HCT116 (cell line): ENCODE results near the gene CLCN4. TPM values are rescaled to one million over a fixed set of nuclear protein-coding genes. Genes with fewer than 3 reads are reported as not detected.

Experiments
- ATAC-seq: fragments of 200-7000 bp; cut with Tn5 transposase; 2 replicates; pipeline ENCODE4 v1.9.1; 2020; ENCODE audit warnings: mild to moderate bottlenecking, moderate library complexity
- BruUV-seq: library from RNA; stranded (reverse); fragments of 400-500 nt; replicated peaks from 2 replicates; lab custom pipeline; 2021; lab: Mats Ljungman, UMichigan
- CTCF ChIA-PET: fragments of 300-600 bp; sonication (Branson Sonifier 250); formaldehyde crosslinking; loops from one replicate; lab custom pipeline; 2021; ENCODE audit warnings: antibody characterized with exemption; lab: Charles Lee
- POLR2A ChIA-PET: fragments of 300-600, 350-600 bp; sonication (Branson Sonifier 250); formaldehyde crosslinking; loops from one replicate; lab custom pipeline; 2021; ENCODE audit warnings: antibody characterized with exemption; lab: Charles Lee
- RAD21 ChIA-PET, 2 experiments: fragments of 300-600 bp; sonication (Branson Sonifier 250); formaldehyde crosslinking; loops; one replicate each; lab custom pipeline; 2023; ENCODE audit warnings: low total read pairs in 2 of 2; ENCODE audit not compliant: uncharacterized antibody in 2 of 2, unreplicated experiment in 2 of 2, low non-redundant PET in 1 of 2; lab: Charles Lee
- DNase-seq: peaks from one replicate; pipeline ENCODE4 v3.0.0-alpha.2; 2010; ENCODE audit warnings: low read depth, low spot score
- H2AFZ ChIP-seq: fragments of 200-600 bp; shearing (Covaris generic), sonication (generic); 2 replicates; pipeline ENCODE4 v1.6.1; 2017; ENCODE audit warnings: low read depth, mixed run types, mixed read lengths, antibody characterized with exemption, low read length; ENCODE audit not compliant: poor library complexity, severe bottlenecking
- H3K27ac ChIP-seq: 2 replicates; pipeline ENCODE4 v1.5.1; 2012; ENCODE audit warnings: low read depth, low read length
- H3K27me3 ChIP-seq: fragments of 200-600 bp; sonication (generic); 2 replicates; pipeline ENCODE4 v1.6.1; 2016; ENCODE audit warnings: mixed run types, low read length, mixed read lengths; ENCODE audit not compliant: insufficient read depth
- H3K36me3 ChIP-seq, 2 experiments: fragments of 200-500 bp in 1 of 2; fragments of 200-600 bp in 1 of 2; sonication (Bioruptor generic) in 1 of 2; sonication (generic) in 1 of 2; 2 replicates each; pipeline versions ENCODE4 v1.5.1 to v1.6.1; 2014 to 2016; ENCODE audit warnings: low read length in 2 of 2, inconsistent platforms in 1 of 2, mixed read lengths in 1 of 2, mixed run types in 1 of 2; ENCODE audit not compliant: insufficient read depth in 2 of 2, control insufficient read depth in 1 of 2
- H3K4me1 ChIP-seq, 2 experiments: fragments of 200-600 bp in 1 of 2; sonication (generic) in 1 of 2; 2 replicates each; pipeline versions ENCODE4 v1.5.1 to v1.6.1; 2012 to 2017; ENCODE audit warnings: low read length in 2 of 2, inconsistent platforms in 1 of 2, mild to moderate bottlenecking in 1 of 2, mixed read lengths in 1 of 2, mixed run types in 1 of 2, moderate library complexity in 1 of 2; ENCODE audit not compliant: insufficient read depth in 2 of 2, control insufficient read depth in 1 of 2
- H3K4me2 ChIP-seq: fragments of 200-600 bp; sonication (generic); 2 replicates; pipeline ENCODE4 v1.6.1; 2017; ENCODE audit warnings: mixed run types, low read length, mixed read lengths
- H3K4me3 ChIP-seq, 2 experiments: fragments of 200-600 bp in 1 of 2; sonication (generic) in 1 of 2; replicated peaks in 1 of 2; 2 replicates each; pipeline ENCODE4 v1.5.1; 2011 to 2016; ENCODE audit warnings: low read length in 2 of 2, control low read depth in 1 of 2, low read depth in 1 of 2, mild to moderate bottlenecking in 1 of 2, mixed read lengths in 1 of 2, mixed run types in 1 of 2
- H3K79me2 ChIP-seq: fragments of 200-600 bp; sonication (generic); 2 replicates; pipeline ENCODE4 v1.6.1; 2017; ENCODE audit warnings: mild to moderate bottlenecking, mixed run types, low read length, moderate library complexity, mixed read lengths; ENCODE audit not compliant: insufficient read depth
- H3K9ac ChIP-seq: fragments of 200-600 bp; sonication (generic); 2 replicates; pipeline ENCODE4 v1.6.1; 2016; ENCODE audit warnings: low read length, mixed read lengths
- H3K9me2 ChIP-seq: fragments of 200-600 bp; sonication (generic), shearing (Covaris generic); 2 replicates; pipeline ENCODE4 v1.6.1; 2017; ENCODE audit warnings: mixed run types, mild to moderate bottlenecking, moderate library complexity; ENCODE audit not compliant: insufficient read depth
- H3K9me3 ChIP-seq, 2 experiments: fragments of 200-500 bp in 1 of 2; fragments of 200-600 bp in 1 of 2; sonication (Bioruptor generic) in 1 of 2; sonication (generic) in 1 of 2; 2 replicates each; pipeline ENCODE4 v1.6.1; 2014 to 2017; ENCODE audit warnings: low read length in 2 of 2, mixed read lengths in 2 of 2, inconsistent platforms in 1 of 2, low read depth in 1 of 2, mild to moderate bottlenecking in 1 of 2, mixed run types in 1 of 2, moderate library complexity in 1 of 2; ENCODE audit not compliant: control insufficient read depth in 1 of 2, insufficient read depth in 1 of 2
- H4K20me1 ChIP-seq: fragments of 200-600 bp; sonication (generic), shearing (Covaris generic); 2 replicates; pipeline ENCODE4 v1.6.1; 2017; ENCODE audit warnings: mixed run types, mild to moderate bottlenecking, moderate library complexity; ENCODE audit not compliant: insufficient read depth
- CBX3 ChIP-seq: IDR thresholded peaks from 2 replicates; pipeline ENCODE4 v1.6.1; 2012; ENCODE audit warnings: low read depth
- CEBPB ChIP-seq: IDR thresholded peaks from 2 replicates; pipeline ENCODE4 v1.6.1; 2012; ENCODE audit warnings: low read depth
- CTCF ChIP-seq, 3 experiments: fragments of 200-600 bp in 1 of 3; sonication (generic) in 1 of 3; IDR thresholded peaks in 2 of 3; conservative IDR thresholded peaks in 1 of 3; 2 replicates each; pipeline ENCODE4 v1.5.1; 2012 to 2017; ENCODE audit warnings: low read depth in 2 of 3, low read length in 2 of 3, antibody characterized with exemption in 1 of 3, borderline replicate concordance in 1 of 3, control low read depth in 1 of 3, mild to moderate bottlenecking in 1 of 3, mixed read lengths in 1 of 3, mixed run types in 1 of 3, moderate library complexity in 1 of 3; ENCODE audit not compliant: insufficient read depth in 1 of 3
- EZH2 ChIP-seq: fragments of 200-600 bp; sonication (generic); IDR thresholded peaks from 2 replicates; pipeline ENCODE4 v1.6.1; 2017; ENCODE audit warnings: antibody characterized with exemption, mixed run types
- FOSL1 ChIP-seq: IDR thresholded peaks from 2 replicates; pipeline ENCODE4 v1.6.1; 2012; ENCODE audit warnings: low read depth
- JUND ChIP-seq: IDR thresholded peaks from 2 replicates; pipeline ENCODE4 v1.6.1; 2012
- POLR2A ChIP-seq: IDR thresholded peaks from 2 replicates; pipeline ENCODE4 v1.7.0; 2011; ENCODE audit warnings: borderline replicate concordance; ENCODE audit not compliant: insufficient read depth, insufficient read length; ENCODE audit errors: extremely low read depth
- POLR2AphosphoS5 ChIP-seq: IDR thresholded peaks from 2 replicates; pipeline ENCODE4 v1.6.1; 2011; ENCODE audit warnings: mild to moderate bottlenecking, low read depth, low read length, moderate library complexity
- RAD21 ChIP-seq: IDR thresholded peaks from 2 replicates; pipeline ENCODE4 v1.6.1; 2012; ENCODE audit warnings: low read depth, mild to moderate bottlenecking
- SIN3A ChIP-seq: IDR thresholded peaks from 2 replicates; pipeline ENCODE4 v1.6.1; 2012; ENCODE audit warnings: low read depth
- SP1 ChIP-seq: IDR thresholded peaks from 2 replicates; pipeline ENCODE4 v1.6.1; 2012; ENCODE audit warnings: low read depth
- TCF7L2 ChIP-seq: IDR thresholded peaks from 2 replicates; pipeline ENCODE4 v1.7.0; 2011; ENCODE audit warnings: borderline replicate concordance, inconsistent platforms; ENCODE audit not compliant: insufficient read depth, insufficient read length; ENCODE audit errors: extremely low read depth
- YY1 ChIP-seq: IDR thresholded peaks from 2 replicates; pipeline ENCODE4 v1.6.1; 2011; ENCODE audit warnings: low read length, low read depth, moderate library complexity, mild to moderate bottlenecking; ENCODE audit not compliant: insufficient replicate concordance; ENCODE audit errors: extremely low read depth
- ZFX ChIP-seq: fragments of 450-650 bp; IDR thresholded peaks from 2 replicates; pipeline ENCODE4 v1.6.1; 2017
- ZNF274 ChIP-seq: fragments of 200-500 bp; sonication (Bioruptor generic); IDR thresholded peaks from 2 replicates; pipeline ENCODE4 v1.6.1; 2014; ENCODE audit warnings: mild to moderate bottlenecking, low read depth, low read length, inconsistent platforms
- intact Hi-C: fragments of 100-400 bp; cut with micrococcal nuclease; formaldehyde crosslinking; loops from 2 replicates; pipeline ENCODE4 v1.10.0; 2022
- total RNA-seq: library from RNA; stranded (reverse); gene quantifications from one replicate; pipeline ENCODE4 v1.2.1, GENCODE V29; 2021; ENCODE audit not compliant: unreplicated experiment
- TF ChIP-seq, protein P1 (sequence below): IDR thresholded peaks from 2 replicates; pipeline ENCODE4 v1.6.1; 2012

The CLCN4 gene
- total RNA-seq, 1 experiment from 2014 or later: 3.1 TPM

- ATAC-seq (no peak), DNase-seq (no peak)
- H3K27ac ChIP-seq: no peak overlapping the region
- H3K9ac ChIP-seq: no peak overlapping the region
- no peak overlapping the region for H2AFZ ChIP-seq
- H3K4me2 ChIP-seq: no peak overlapping the region
- POLR2A ChIA-PET: no interaction called here
- no peaks in the 10 kb centered on the region for H4K20me1 ChIP-seq
- CTCF ChIA-PET: no interaction called here
- TF ChIP-seq ZNF274 (no peak), POLR2A (no peak), JUND (no peak), CEBPB (no peak), RAD21 (no peak), EZH2 (no peak), POLR2AphosphoS5 (no peak), SP1 (no peak), FOSL1 (no peak), SIN3A (no peak), CBX3 (no peak), CTCF (IDR thresholded peaks at IDR 0.05 in 2 of 3, conservative IDR thresholded peaks at IDR 0.05 in 1 of 3; ENCODE audit: borderline replicate concordance in 1 of 3, insufficient read depth in 1 of 3, low read depth in 2 of 3, low read length in 2 of 3) (no peak), YY1 (no peak), ZFX (no peak), TCF7L2 (no peak)
- TF ChIP-seq, protein P1, sequence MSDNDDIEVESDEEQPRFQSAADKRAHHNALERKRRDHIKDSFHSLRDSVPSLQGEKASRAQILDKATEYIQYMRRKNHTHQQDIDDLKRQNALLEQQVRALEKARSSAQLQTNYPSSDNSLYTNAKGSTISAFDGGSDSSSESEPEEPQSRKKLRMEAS: no peak
- RAD21 ChIA-PET: no interaction called here
- H3K9me3 ChIP-seq: no peaks in the 10 kb centered on the region
- H3K27me3 ChIP-seq: no peaks in the 10 kb centered on the region
- H3K9me2 ChIP-seq: no peaks in the 10 kb centered on the region
- intact Hi-C loops: no loop called here
- H3K4me3 ChIP-seq: no peak overlapping the region
- H3K79me2 ChIP-seq: no peaks in the 10 kb centered on the region
- no TSS peak for BruUV-seq
- H3K4me1 ChIP-seq: no peaks in the 10 kb centered on the region
- H3K36me3 ChIP-seq: no peaks in the 10 kb centered on the region
These were observed 46.3 kb upstream of the CLCN4 start for GRCh38 chrX:10110316-10110935.
